ENCODE measurements around the gene ESYT2. TPM values are rescaled to one million over a fixed set of nuclear protein-coding genes. Genes with fewer than 3 reads are reported as not detected.

The ESYT2 gene
- polyA plus RNA-seq, 1 of the 3 experiments (the other 2 are of a cell fraction) = 34.2 TPM

- H3K4me1 ChIP-seq (ENCODE audit: control insufficient read depth in 1 of 2, insufficient read depth in 2 of 2, low read depth in 1 of 2, low read length in 1 of 2) = no peaks in the 10 kb centered on the region; a peak in 1 of 4 replicates
- H3K79me2 ChIP-seq (ENCODE audit: insufficient read depth) = peaks cover 79% of the 10 kb centered on the region
- H3F3A ChIP-seq (replicated peaks; ENCODE audit: insufficient read depth) = no peaks in the 10 kb centered on the region
- WGBS (ENCODE audit: low lambda C conversion rate) = 63% methylated on average over 3 of the region's 3 CpGs
- DNase-seq = no peak
- H3K9me2 ChIP-seq = no peaks in the 10 kb centered on the region
- ChIA-PET CTCF (interaction anchor here (1.3 to 5.5 kb wide), 6 partner anchors 11 to 297 kb away, joined by 3 to 69 read pairs (median 4); partner anchors contain the start of gene NCAPG2), POLR2A (interaction anchor here (1.9 kb wide), 1 partner anchor 10 kb away, joined by 7 read pairs; the partner anchor contains the start of gene NCAPG2)
- no peak overlapping the region for H3K4me3 ChIP-seq (ENCODE audit: low read depth in 2 of 2, low read length in 1 of 2)
- no peak for TF ChIP-seq USF1 (IDR thresholded peaks at IDR 0.05; ENCODE audit: borderline replicate concordance, low read depth)
- no peak for TF ChIP-seq MAX (IDR thresholded peaks at IDR 0.05; ENCODE audit: low read depth)
- no peak for TF ChIP-seq JUND (IDR thresholded peaks at IDR 0.05)
- no peak for TF ChIP-seq NRF1 (IDR thresholded peaks at IDR 0.05; ENCODE audit: low read depth, low read length)
- no peak for TF ChIP-seq PBX3 (IDR thresholded peaks at IDR 0.05)
- no peak for TF ChIP-seq FOXM1 (IDR thresholded peaks at IDR 0.05; ENCODE audit: low read depth)
- TF ChIP-seq EP300 (IDR thresholded peaks at IDR 0.05; ENCODE audit: borderline replicate concordance in 1 of 2, low read depth in 1 of 2, low read length in 1 of 2) = no peak
- TF ChIP-seq ELF1 (IDR thresholded peaks at IDR 0.05) = no peak
- no peak for TF ChIP-seq GABPA (IDR thresholded peaks at IDR 0.05; ENCODE audit: low read depth)
- TF ChIP-seq RAD21 (IDR thresholded peaks at IDR 0.05; ENCODE audit: low read length) = no peak
- no peak for TF ChIP-seq SIN3A (IDR thresholded peaks at IDR 0.05; ENCODE audit: borderline replicate concordance, low read depth, low read length)
- TF ChIP-seq FOXJ3 (CRISPR knock-in tag; IDR thresholded peaks at IDR 0.05) = no peak
- no peak for TF ChIP-seq EZH2phosphoT487 (IDR thresholded peaks at IDR 0.05; ENCODE audit: borderline replicate concordance, low read depth)
- no peak for TF ChIP-seq RFX5 (IDR thresholded peaks at IDR 0.05; ENCODE audit: low read length)
- H4K20me1 ChIP-seq (ENCODE audit: insufficient read depth) = no peaks in the 10 kb centered on the region
- H3K36me3 ChIP-seq (replicated peaks in 1 of 2; ENCODE audit: control insufficient read depth in 1 of 2, insufficient read depth in 2 of 2, low read length in 1 of 2) = peaks cover 19 to 51% of the 10 kb centered on the region in 2 experiments
- no peak overlapping the region for H3K9ac ChIP-seq
- no peak overlapping the region for H2AFZ ChIP-seq (ENCODE audit: low read depth)
- no peaks in the 10 kb centered on the region for H3K27me3 ChIP-seq (ENCODE audit: insufficient read depth)
- H3K9me3 ChIP-seq = no peaks in the 10 kb centered on the region
- no peak overlapping the region for H3K27ac ChIP-seq (ENCODE audit: low read depth in 2 of 2, low read length in 1 of 2)
- H3K4me2 ChIP-seq = no peak overlapping the region
Measured at GRCh38 chr7:158695056-158695455, 134.3 kb downstream of the ESYT2 start.

GRCh38 chr7:158694650-158695049, 134.7 kb downstream of the ESYT2 start:
- no peaks in the 10 kb centered on the region; a peak in 1 of 4 replicates for H3K4me1 ChIP-seq (ENCODE audit: control insufficient read depth in 1 of 2, insufficient read depth in 2 of 2, low read depth in 1 of 2, low read length in 1 of 2)
- no peak overlapping the region for H3K4me2 ChIP-seq
- no peak overlapping the region for H3K27ac ChIP-seq (ENCODE audit: low read depth in 2 of 2, low read length in 1 of 2)
- H3K27me3 ChIP-seq (ENCODE audit: insufficient read depth) = no peaks in the 10 kb centered on the region
- peaks cover 75% of the 10 kb centered on the region for H3K79me2 ChIP-seq (ENCODE audit: insufficient read depth)
- ChIA-PET POLR2A (interaction anchor here (0.5 kb wide), 1 partner anchor 32 kb away, joined by 3 read pairs; no protein-coding TSS in a partner anchor), CTCF (interaction anchor here (2.8 to 5.5 kb wide), 2 partner anchors 12 to 283 kb away, joined by 31 to 69 read pairs; partner anchors contain the start of gene NCAPG2)
- no peak for DNase-seq
- peaks cover 21 to 54% of the 10 kb centered on the region in 2 experiments for H3K36me3 ChIP-seq (replicated peaks in 1 of 2; ENCODE audit: control insufficient read depth in 1 of 2, insufficient read depth in 2 of 2, low read length in 1 of 2)
- H3K9me2 ChIP-seq = no peaks in the 10 kb centered on the region
- no peak overlapping the region for H3K4me3 ChIP-seq (ENCODE audit: low read depth in 2 of 2, low read length in 1 of 2)
- H2AFZ ChIP-seq (ENCODE audit: low read depth) = no peak overlapping the region
- no peaks in the 10 kb centered on the region for H3K9me3 ChIP-seq
- no peaks in the 10 kb centered on the region for H3F3A ChIP-seq (replicated peaks; ENCODE audit: insufficient read depth)
- no peaks in the 10 kb centered on the region for H4K20me1 ChIP-seq (ENCODE audit: insufficient read depth)
- H3K9ac ChIP-seq = no peak overlapping the region
- 92% methylated on average over 6 of the region's 6 CpGs for WGBS (ENCODE audit: low lambda C conversion rate)
- TF ChIP-seq SMC3 (IDR thresholded peaks at IDR 0.05; ENCODE audit: low read depth, low read length) (no peak), YY1 (IDR thresholded peaks at IDR 0.05; ENCODE audit: low read depth) (no peak), TCF12 (IDR thresholded peaks at IDR 0.05) (no peak), USF2 (IDR thresholded peaks at IDR 0.05; ENCODE audit: borderline replicate concordance, low read depth, low read length) (no peak), CTCF (IDR thresholded peaks at IDR 0.05) (no peak), GABPA (IDR thresholded peaks at IDR 0.05; ENCODE audit: low read depth) (no peak), REST (IDR thresholded peaks at IDR 0.05; ENCODE audit: low read depth, low read length) (no peak), TEAD4 (IDR thresholded peaks at IDR 0.05; ENCODE audit: borderline replicate concordance, insufficient read depth) (no peak), NRF1 (IDR thresholded peaks at IDR 0.05; ENCODE audit: low read depth, low read length) (no peak)

All from SK-N-SH (cell line).